Astrocyte of the spinal cord (primary cell): Measurements from ENCODE around the gene EVA1C.
"Not testable (repeated sequence)": the region's sequence is repeated elsewhere in the genome, so short reads cannot be mapped to it uniquely, and the experiment has no call there.

ENCODE experiments used
- DNase-seq: peaks from one replicate; pipeline ENCODE4 v3.0.0; 2011; ENCODE audit warnings: low read depth, low spot score
- H3K4me3 ChIP-seq: 2 replicates; pipeline ENCODE4 v1.5.1; 2011; ENCODE audit warnings: low read depth, mild to moderate bottlenecking, low read length, moderate library complexity
- CTCF ChIP-seq: IDR thresholded peaks from 2 replicates; pipeline ENCODE4 v1.5.1; 2012; ENCODE audit warnings: low read depth, mild to moderate bottlenecking, low read length, inconsistent platforms
- in situ Hi-C: cut with HindIII; loops from 2 replicates; pipeline ENCODE4 v1.10.0; 2017; ENCODE audit warnings: low sequenced_read_pairs

The EVA1C gene

GRCh38 chr21:32539378-32539777 is 126.9 kb downstream of the EVA1C start:
- no peak for TF ChIP-seq CTCF
- in situ Hi-C loops = no loop called here
- no peak overlapping the region for H3K4me3 ChIP-seq
- DNase-seq = no peak

GRCh38 chr21:32543056-32543455 is 130.6 kb downstream of the EVA1C start:
- DNase-seq, in situ Hi-C loops, H3K4me3 ChIP-seq: not testable (repeated sequence)

- no peak for DNase-seq
- no peak for TF ChIP-seq CTCF
- in situ Hi-C loops = no loop called here
- no peak overlapping the region for H3K4me3 ChIP-seq
These were observed 131.5 kb downstream of the EVA1C start for GRCh38 chr21:32543975-32544374.

- no peak overlapping the region for H3K4me3 ChIP-seq
- DNase-seq = no peak
- in situ Hi-C loops = no loop called here
- TF ChIP-seq CTCF = no peak
These were observed 132.2 kb downstream of the EVA1C start for GRCh38 chr21:32544697-32545096.

- no peak overlapping the region for H3K4me3 ChIP-seq
- in situ Hi-C loops = no loop called here
- TF ChIP-seq CTCF = no peak
- peak; percentile 35 for DNase-seq
These were observed 133.5 kb downstream of the EVA1C start for GRCh38 chr21:32545948-32546441.

GRCh38 chr21:32547018-32547417 is 134.5 kb downstream of the EVA1C start:
- no peak for TF ChIP-seq CTCF
- no peak overlapping the region for H3K4me3 ChIP-seq
- in situ Hi-C loops = no loop called here
- no peak for DNase-seq

- no peak overlapping the region for H3K4me3 ChIP-seq
- in situ Hi-C loops = no loop called here
- no peak for DNase-seq
- no peak for TF ChIP-seq CTCF
These were observed 136.5 kb downstream of the EVA1C start for GRCh38 chr21:32548978-32549377.
